Fibroblast of villous mesenchyme (primary cell): ENCODE results near the gene SPACA4. TPM values are rescaled to one million over a fixed set of nuclear protein-coding genes. Genes with fewer than 3 reads are reported as not detected.

Source experiments
- DNase-seq: peaks from one replicate; pipeline ENCODE4 v3.0.0-alpha.2; 2010; ENCODE audit warnings: low read depth
- H3K4me3 ChIP-seq: 2 replicates; pipeline ENCODE4 v1.5.1; 2011; ENCODE audit warnings: low read depth, mild to moderate bottlenecking, low read length
- total RNA-seq: library from RNA; depleted of rRNA; stranded (reverse); fragments of >200 nt; gene quantifications from 2 replicates; pipeline ENCODE4 v1.2.3, GENCODE V29; 2012
- TF ChIP-seq, protein P1 (sequence below): IDR thresholded peaks from 2 replicates; pipeline ENCODE4 v1.5.1; 2012; ENCODE audit warnings: low read depth, mild to moderate bottlenecking, low read length; ENCODE audit not compliant: insufficient read depth

SPACA4 gene, protein sequence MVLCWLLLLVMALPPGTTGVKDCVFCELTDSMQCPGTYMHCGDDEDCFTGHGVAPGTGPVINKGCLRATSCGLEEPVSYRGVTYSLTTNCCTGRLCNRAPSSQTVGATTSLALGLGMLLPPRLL
- total RNA-seq: not detected in 2 replicates

- TF ChIP-seq, protein P1, sequence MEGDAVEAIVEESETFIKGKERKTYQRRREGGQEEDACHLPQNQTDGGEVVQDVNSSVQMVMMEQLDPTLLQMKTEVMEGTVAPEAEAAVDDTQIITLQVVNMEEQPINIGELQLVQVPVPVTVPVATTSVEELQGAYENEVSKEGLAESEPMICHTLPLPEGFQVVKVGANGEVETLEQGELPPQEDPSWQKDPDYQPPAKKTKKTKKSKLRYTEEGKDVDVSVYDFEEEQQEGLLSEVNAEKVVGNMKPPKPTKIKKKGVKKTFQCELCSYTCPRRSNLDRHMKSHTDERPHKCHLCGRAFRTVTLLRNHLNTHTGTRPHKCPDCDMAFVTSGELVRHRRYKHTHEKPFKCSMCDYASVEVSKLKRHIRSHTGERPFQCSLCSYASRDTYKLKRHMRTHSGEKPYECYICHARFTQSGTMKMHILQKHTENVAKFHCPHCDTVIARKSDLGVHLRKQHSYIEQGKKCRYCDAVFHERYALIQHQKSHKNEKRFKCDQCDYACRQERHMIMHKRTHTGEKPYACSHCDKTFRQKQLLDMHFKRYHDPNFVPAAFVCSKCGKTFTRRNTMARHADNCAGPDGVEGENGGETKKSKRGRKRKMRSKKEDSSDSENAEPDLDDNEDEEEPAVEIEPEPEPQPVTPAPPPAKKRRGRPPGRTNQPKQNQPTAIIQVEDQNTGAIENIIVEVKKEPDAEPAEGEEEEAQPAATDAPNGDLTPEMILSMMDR: no peak
- no peak for DNase-seq
- H3K4me3 ChIP-seq: no peak within 1 kb of the TSS
These were observed at the start of gene SPACA4 for GRCh38 chr19:48606463-48607358. SPACA4 (plus strand) TSS chr19:48606742; CDS start chr19:48606979, 237 bp downstream.

DNA sequence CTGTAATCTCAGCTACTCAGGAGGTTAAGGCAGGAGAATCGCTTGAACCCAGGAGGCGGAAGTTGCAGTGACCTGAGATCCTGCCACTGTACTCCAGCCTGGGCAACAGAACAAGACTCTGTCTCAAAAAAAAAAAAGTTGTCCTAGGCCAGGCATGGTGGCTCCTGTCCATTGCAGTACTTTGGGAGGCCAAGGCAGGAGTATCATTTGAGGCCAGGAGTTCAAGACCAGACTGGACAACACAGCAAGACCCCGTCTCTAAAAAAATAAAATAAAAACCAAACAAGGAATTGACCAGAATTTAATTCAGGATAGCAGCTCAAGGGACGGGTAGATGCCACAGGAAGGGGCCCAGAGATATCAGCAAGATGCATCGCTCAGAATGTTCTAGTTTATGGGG is 49.7 kb upstream of the SPACA4 start:
- no peak overlapping the region for H3K4me3 ChIP-seq
- TF ChIP-seq, protein P1: no peak
- no peak for DNase-seq

- peak; percentile 77 for DNase-seq
- H3K4me3 ChIP-seq: no peak overlapping the region
- TF ChIP-seq, protein P1: no peak
These were observed 48.4 kb upstream of the SPACA4 start for GRCh38 chr19:48558018-48558684.

DNA sequence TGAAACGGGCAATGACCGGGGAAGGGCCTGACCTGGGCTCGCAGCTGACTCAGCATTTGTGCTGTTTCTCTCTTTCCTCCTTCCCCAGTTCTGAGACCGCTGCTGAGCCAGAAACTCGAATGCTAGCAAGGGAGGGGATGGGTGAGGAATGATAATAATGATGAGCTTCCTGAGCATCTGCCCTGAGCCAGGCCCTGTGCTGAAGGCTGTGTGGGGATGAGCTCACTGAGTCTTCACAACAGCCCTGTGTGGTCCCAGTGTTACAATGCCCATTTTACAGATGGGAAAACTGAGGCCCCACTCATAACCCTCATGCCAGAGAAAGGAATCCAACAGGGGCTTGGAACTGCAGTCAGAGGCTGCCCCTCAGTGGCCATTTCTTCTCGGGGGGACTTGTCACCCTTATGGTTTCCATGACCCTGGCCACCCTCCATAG is 46.4 kb upstream of the SPACA4 start:
- DNase-seq: peak; percentile 23

GRCh38 chr19:48561412-48561811 is 45.1 kb upstream of the SPACA4 start:
- DNase-seq: no peak
- no peak overlapping the region for H3K4me3 ChIP-seq
- TF ChIP-seq, protein P1: no peak

More for the DNA sequence above, 46.4 kb upstream of the SPACA4 start:
- H3K4me3 ChIP-seq: no peak overlapping the region
- TF ChIP-seq, protein P1: peak; percentile 7

GRCh38 chr19:48565090-48565489 is 41.5 kb upstream of the SPACA4 start:
- no peak overlapping the region for H3K4me3 ChIP-seq
- DNase-seq: peak; percentile 94
- TF ChIP-seq, protein P1: no peak
